Ramos (cell line): Measurements from ENCODE around the gene SVIL.

Experiments used
- in situ Hi-C: fragments of 300-500 bp; cut with MboI; formaldehyde crosslinking; loops from one replicate; pipeline ENCODE4 v1.14.3; 2022; ENCODE audit warnings: low sequenced_read_pairs; ENCODE audit not compliant: unreplicated experiment

Gene SVIL

GRCh38 chr10:29634764-29635625, at the start of gene SVIL:
TSS of gene SVIL (minus strand) at chr10:29634971. CDS start at chr10:29555058, 79,913 bp downstream.
- in situ Hi-C loops = no loop called here

GRCh38 chr10:29681676-29682448, 47.1 kb upstream of the SVIL start:
- in situ Hi-C loops = no loop called here

- in situ Hi-C loops = no loop called here
Measured at GRCh38 chr10:29680091-29680490, 45.3 kb upstream of the SVIL start.

- in situ Hi-C loops = no loop called here
Measured at GRCh38 chr10:29676732-29677131, 42.0 kb upstream of the SVIL start.

- in situ Hi-C loops = no loop called here
Measured at GRCh38 chr10:29675984-29676383, 41.2 kb upstream of the SVIL start.

- in situ Hi-C loops = no loop called here
Measured at GRCh38 chr10:29671968-29672367, 37.2 kb upstream of the SVIL start.

GRCh38 chr10:29671228-29671780, 36.5 kb upstream of the SVIL start:
- in situ Hi-C loops = no loop called here

- in situ Hi-C loops = no loop called here
Measured at GRCh38 chr10:29670761-29671160, 36.0 kb upstream of the SVIL start.

GRCh38 chr10:29669149-29669548, 34.4 kb upstream of the SVIL start:
- in situ Hi-C loops = no loop called here

- in situ Hi-C loops = no loop called here
Measured at GRCh38 chr10:29668628-29669027, 33.9 kb upstream of the SVIL start.

GRCh38 chr10:29667191-29667590, 32.4 kb upstream of the SVIL start:
- in situ Hi-C loops = no loop called here

- in situ Hi-C loops = no loop called here
Measured at GRCh38 chr10:29666201-29666600, 31.4 kb upstream of the SVIL start.

GRCh38 chr10:29663718-29664117, 28.9 kb upstream of the SVIL start:
- in situ Hi-C loops = no loop called here

GRCh38 chr10:29658984-29659965, 24.5 kb upstream of the SVIL start:
- in situ Hi-C loops = no loop called here

- in situ Hi-C loops = no loop called here
Measured at GRCh38 chr10:29657719-29658274, 23.0 kb upstream of the SVIL start.

GRCh38 chr10:29656451-29656992, 21.8 kb upstream of the SVIL start:
- in situ Hi-C loops = no loop called here

- in situ Hi-C loops = no loop called here
Measured at GRCh38 chr10:29652192-29652591, 17.4 kb upstream of the SVIL start.

GRCh38 chr10:29651767-29652166, 17.0 kb upstream of the SVIL start:
- in situ Hi-C loops = no loop called here

GRCh38 chr10:29650552-29650944, 15.8 kb upstream of the SVIL start:
- in situ Hi-C loops = no loop called here
